Heart right ventricle (tissue), 16 donors: Measurements from ENCODE around the gene FAM171A1. TPM values are rescaled to one million over a fixed set of nuclear protein-coding genes. Genes with fewer than 3 reads are reported as not detected.
"Not testable (repeated sequence)": the region's sequence is repeated elsewhere in the genome, so short reads cannot be mapped to it uniquely, and the experiment has no call there.

ENCODE experiments used
- ATAC-seq, 8 donors: fragments of 200-7000 bp; cut with Tn5 transposase; one replicate each; pipeline ENCODE4 v1.9.1; 2020; ENCODE audit warnings: mild to moderate bottlenecking in 8 of 8, moderate library complexity in 8 of 8, moderate number of reproducible peaks in 1 of 8
- DNase-seq, 2 donors: peaks; one replicate each; pipeline ENCODE4 v3.0.0-alpha.2; 2020
- H3K27ac ChIP-seq, 10 donors: fragments of 200-600 bp; sonication (generic) in 2 of 10; one replicate each; pipeline versions ENCODE4 v1.5.0 to v1.8.0; 2020 to 2022; ENCODE audit warnings: mild to moderate bottlenecking in 3 of 10
- H3K27me3 ChIP-seq, 7 donors: fragments of 200-600 bp; one replicate each; pipeline ENCODE4 v1.8.0; 2021 to 2022; ENCODE audit warnings: mild to moderate bottlenecking in 2 of 7
- H3K36me3 ChIP-seq, 9 donors: fragments of 200-600 bp; sonication (generic) in 1 of 9; one replicate each; pipeline versions ENCODE4 v1.5.0 to v1.8.0; 2020 to 2022; ENCODE audit warnings: mild to moderate bottlenecking in 2 of 9
- H3K4me1 ChIP-seq, 9 donors: fragments of 200-600 bp; sonication (generic) in 1 of 9; one replicate each; pipeline versions ENCODE4 v1.5.0 to v1.8.0; 2020 to 2022; ENCODE audit warnings: mild to moderate bottlenecking in 4 of 9
- H3K4me3 ChIP-seq, 10 donors: fragments of 200-600 bp; sonication (generic) in 2 of 10; one replicate each; pipeline versions ENCODE4 v1.5.0 to v1.8.0; 2020 to 2022; ENCODE audit warnings: mild to moderate bottlenecking in 7 of 10, moderate library complexity in 2 of 10
- H3K9me3 ChIP-seq, 11 donors: fragments of 200-600 bp in 10 of 11; sonication (generic) in 2 of 11; one replicate each; pipeline versions ENCODE4 v1.5.0 to v1.8.0; 2013 to 2022; ENCODE audit warnings: mild to moderate bottlenecking in 2 of 11, control low read depth in 1 of 11, moderate library complexity in 1 of 11
- WGBS, 2 donors: extraction: QIAGEN DNeasy Blood & Tissue Kit; methylation state at CpG; one replicate each; pipeline ENCODE4 v1.1.7; 2013; ENCODE audit warnings: inconsistent platforms in 1 of 2; 5-methylcytosine and 5-hydroxymethylcytosine counted together
- intact Hi-C, 10 donors: fragments of 100-400 bp; cut with DNase I; formaldehyde crosslinking; loops; one replicate each; pipeline versions ENCODE4 v1.11.1 to v1.14.2; 2022
- polyA plus RNA-seq, 2 donors: library from polyadenylated mRNA; stranded (reverse); fragments of 200-250 nt; gene quantifications; one replicate each; pipeline ENCODE4 v1.2.3, GENCODE V29; 2013
- total RNA-seq, 10 donors: library from RNA; stranded (reverse); fragmentation: NEBNext Ultra II Directional in 3 of 10; extraction: Animal tissue kit (Norgen Biotek cat#: 25700) in 3 of 10; gene quantifications; one replicate each; pipeline versions ENCODE4 v1.2.1 to v1.2.4, GENCODE V29; 2021 to 2023
- TF ChIP-seq, protein P1 (sequence below), 9 donors: fragments of 200-600 bp; sonication (generic) in 2 of 9; IDR thresholded peaks; one replicate each; pipeline versions ENCODE4 v1.5.0 to v1.8.0; 2021 to 2022; ENCODE audit warnings: antibody characterized with exemption in 9 of 9, mild to moderate bottlenecking in 5 of 9, moderate library complexity in 1 of 9
- donor health status: Arrhythmogenic right ventricular cardiomyopathy.
- donor health status: ischemic (EF 13 %, LVEDD 7.1; RV severe dilation, severe dysfunction).
- donor health status: healthy with polysubstance abuse.
- donor health status: DM: no; HTN: yes; CAD: no.
- donor health status: DM: no; HTN: no; CAD: no.
- donor health status: ischemic (EF 25% LVEDD 6.9; RV normal size, moderate dysfunction).
- donor health status: ischemic (EF 25% LVEDD 5.7; RV mildly dilated, moderate dysfunction).
- donor health status: healthy.
- donor health status: DM: yes; HTN: yes; CAD: no.
- donor health status: Ischemic cardiomyopathy.
- donor health status: ischemic (EF 35%, LVEDD 5.7; RV mildly dilated, moderate dysfunction).
- donor health status: nonischemic (EF 11% LVEDD 7.7; RV severe dilation, severe dysfunction).
- donor health status: DM: yes; HTN: yes; CAD: no.
- donor health status: PGD.
- donor health status: ischemic (EF 29% LVEDD 5.4; RV normal size, mild dysfunction).
- donor health status: nonischemic (EF 23%, LVEDD 6.1; RV moderate dilation, normal function).

Gene FAM171A1
- total and polyA plus RNA-seq, 12 donors = 3.5 to 10.5 (median 6.8) TPM

DNA sequence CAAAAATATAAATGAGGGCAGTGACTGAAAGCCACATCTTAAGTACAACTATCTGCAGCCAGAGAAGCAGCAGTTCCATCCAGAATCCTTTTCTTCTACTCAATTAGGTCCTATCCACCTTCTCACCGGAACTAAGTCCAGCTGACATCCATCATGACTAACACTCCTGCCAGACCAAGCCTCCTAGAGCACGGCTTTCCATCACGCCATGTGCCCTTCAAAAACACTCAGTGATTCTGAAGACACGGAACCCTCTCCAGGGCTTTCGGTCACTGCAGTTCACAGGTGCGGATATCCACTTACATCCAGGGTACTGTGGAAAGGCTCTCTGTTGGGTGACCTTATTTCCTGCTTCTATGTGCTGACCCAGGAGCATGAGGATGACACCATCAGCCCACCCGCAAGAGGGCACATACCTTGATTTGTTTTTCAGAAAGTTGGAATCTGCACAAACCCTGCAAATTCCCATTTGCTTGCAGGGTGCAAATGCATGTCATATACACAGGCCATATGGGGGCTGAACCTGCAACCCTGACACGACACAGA is 64.3 kb downstream of the FAM171A1 start:
- Histone ChIP-seq H3K4me3 (no peak overlapping the region), H3K9me3 (no peaks in the 10 kb centered on the region), H3K27me3 (no peaks in the 10 kb centered on the region), H3K36me3 (no peaks in the 10 kb centered on the region), H3K4me1 (peaks cover 0 to 3% (median 0%) of the 10 kb centered on the region in 9 donors), H3K27ac (no peak overlapping the region)
- intact Hi-C loops = no loop called here
- WGBS, 2 donors = 89 to 91% methylated on average over 8 of the region's 8 CpGs
- DNase-seq (no peak), ATAC-seq (peak in 1 of 8 donors; percentile 31)
- TF ChIP-seq, protein P1, sequence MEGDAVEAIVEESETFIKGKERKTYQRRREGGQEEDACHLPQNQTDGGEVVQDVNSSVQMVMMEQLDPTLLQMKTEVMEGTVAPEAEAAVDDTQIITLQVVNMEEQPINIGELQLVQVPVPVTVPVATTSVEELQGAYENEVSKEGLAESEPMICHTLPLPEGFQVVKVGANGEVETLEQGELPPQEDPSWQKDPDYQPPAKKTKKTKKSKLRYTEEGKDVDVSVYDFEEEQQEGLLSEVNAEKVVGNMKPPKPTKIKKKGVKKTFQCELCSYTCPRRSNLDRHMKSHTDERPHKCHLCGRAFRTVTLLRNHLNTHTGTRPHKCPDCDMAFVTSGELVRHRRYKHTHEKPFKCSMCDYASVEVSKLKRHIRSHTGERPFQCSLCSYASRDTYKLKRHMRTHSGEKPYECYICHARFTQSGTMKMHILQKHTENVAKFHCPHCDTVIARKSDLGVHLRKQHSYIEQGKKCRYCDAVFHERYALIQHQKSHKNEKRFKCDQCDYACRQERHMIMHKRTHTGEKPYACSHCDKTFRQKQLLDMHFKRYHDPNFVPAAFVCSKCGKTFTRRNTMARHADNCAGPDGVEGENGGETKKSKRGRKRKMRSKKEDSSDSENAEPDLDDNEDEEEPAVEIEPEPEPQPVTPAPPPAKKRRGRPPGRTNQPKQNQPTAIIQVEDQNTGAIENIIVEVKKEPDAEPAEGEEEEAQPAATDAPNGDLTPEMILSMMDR (IDR thresholded peaks at IDR 0.05) = no peak

DNA sequence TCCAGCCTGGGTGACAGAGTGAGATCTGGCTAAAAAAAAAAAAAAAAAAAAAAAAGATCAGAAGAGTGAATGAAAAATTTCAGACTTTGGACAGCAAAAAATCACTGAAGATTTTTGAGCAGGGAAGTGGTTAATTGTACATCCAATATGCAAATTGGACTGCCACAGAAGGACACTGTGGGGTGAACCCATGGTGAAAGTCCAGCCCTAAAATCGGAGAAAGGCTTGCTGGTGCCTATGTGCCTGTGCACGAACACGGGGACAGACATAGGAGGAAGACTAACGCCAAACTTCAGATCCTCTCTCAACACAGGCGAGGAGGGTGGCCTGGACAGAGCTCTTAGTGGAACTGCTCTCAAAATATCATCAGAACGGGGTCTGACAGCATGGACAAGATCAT is 65.5 kb downstream of the FAM171A1 start:
- Histone ChIP-seq H3K9me3 (no peaks in the 10 kb centered on the region), H3K4me1 (peaks cover 0 to 7% (median 0%) of the 10 kb centered on the region in 9 donors), H3K27ac (no peak overlapping the region), H3K36me3 (no peaks in the 10 kb centered on the region), H3K4me3 (no peak overlapping the region), H3K27me3 (no peaks in the 10 kb centered on the region)
- ATAC-seq (no peak), DNase-seq (no peak)
- TF ChIP-seq, protein P1 (IDR thresholded peaks at IDR 0.05) = no peak
- intact Hi-C loops = no loop called here
- WGBS, 2 donors = 93 to 94% methylated on average over 6 of the region's 6 CpGs

DNA sequence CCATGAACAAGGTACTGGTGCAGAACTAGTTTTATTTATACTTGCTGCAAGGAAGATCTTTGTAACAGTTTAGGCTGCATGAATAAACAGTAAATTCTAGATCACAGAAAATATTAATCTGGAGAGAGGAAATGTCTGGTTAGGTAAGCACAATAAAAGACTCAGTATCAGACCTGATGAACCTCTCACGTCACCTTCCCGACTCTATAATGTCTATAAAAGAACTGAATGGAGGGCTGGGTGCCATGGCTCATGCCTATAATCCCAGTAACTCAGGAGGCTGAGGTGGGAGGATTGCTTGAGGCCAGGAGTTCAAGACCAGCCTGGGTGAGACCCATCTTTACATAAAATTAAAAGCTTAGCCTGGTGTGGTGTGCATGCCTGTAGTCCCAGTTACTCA is 65.9 kb downstream of the FAM171A1 start:
- TF ChIP-seq, protein P1 (IDR thresholded peaks at IDR 0.05) = no peak
- Histone ChIP-seq H3K4me3 (no peak overlapping the region), H3K9me3 (no peaks in the 10 kb centered on the region), H3K36me3 (no peaks in the 10 kb centered on the region), H3K4me1 (peaks cover 0 to 7% (median 0%) of the 10 kb centered on the region in 9 donors), H3K27ac (no peak overlapping the region), H3K27me3 (no peaks in the 10 kb centered on the region)
- intact Hi-C loops = no loop called here
- WGBS, 2 donors = 95% methylated on average over 2 of the region's 2 CpGs
- ATAC-seq (no peak), DNase-seq (no peak)

DNA sequence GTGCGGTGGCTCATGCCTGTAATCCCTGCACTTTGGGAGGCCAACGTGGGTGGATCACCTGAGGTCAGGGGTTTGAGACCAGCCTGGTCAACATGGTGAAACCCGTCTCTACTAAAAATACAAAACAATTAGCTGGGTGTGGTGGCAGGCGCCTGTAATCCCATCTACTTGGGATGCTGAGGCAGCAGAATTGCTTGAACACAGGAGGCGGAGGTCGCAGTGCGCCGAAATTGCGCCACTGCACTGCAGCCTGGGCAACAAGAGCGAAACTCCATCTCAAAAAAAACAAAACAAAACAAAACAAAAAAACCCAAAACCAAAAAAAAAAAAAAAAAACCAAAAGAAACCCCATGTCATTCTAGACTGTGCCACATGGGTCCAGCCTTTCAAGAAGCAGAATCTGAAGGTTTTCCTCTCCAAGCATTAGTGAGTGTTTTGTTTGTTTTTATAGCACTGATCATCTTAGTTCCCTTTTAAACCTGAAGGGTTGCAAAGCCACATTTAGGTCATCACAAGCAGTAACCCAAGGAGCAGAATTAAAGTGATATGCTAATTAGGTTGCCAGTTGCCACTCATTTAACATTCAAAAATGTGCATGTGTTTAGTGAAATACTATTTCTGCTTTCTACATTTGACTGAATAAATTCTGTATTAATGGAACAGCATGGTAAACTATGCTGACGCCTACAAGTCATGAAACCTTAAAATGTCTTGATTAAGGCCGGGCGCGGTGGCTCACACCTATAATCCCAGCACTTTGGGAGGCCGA is 68.7 kb downstream of the FAM171A1 start:
- intact Hi-C loops, H3K27me3 ChIP-seq, H3K36me3 ChIP-seq, H3K4me3 ChIP-seq, H3K4me1 ChIP-seq, H3K9me3 ChIP-seq, H3K27ac ChIP-seq, DNase-seq, ATAC-seq: not testable (repeated sequence)
- WGBS, 2 donors = 97 to 98% methylated on average over 15 of the region's 15 CpGs

DNA sequence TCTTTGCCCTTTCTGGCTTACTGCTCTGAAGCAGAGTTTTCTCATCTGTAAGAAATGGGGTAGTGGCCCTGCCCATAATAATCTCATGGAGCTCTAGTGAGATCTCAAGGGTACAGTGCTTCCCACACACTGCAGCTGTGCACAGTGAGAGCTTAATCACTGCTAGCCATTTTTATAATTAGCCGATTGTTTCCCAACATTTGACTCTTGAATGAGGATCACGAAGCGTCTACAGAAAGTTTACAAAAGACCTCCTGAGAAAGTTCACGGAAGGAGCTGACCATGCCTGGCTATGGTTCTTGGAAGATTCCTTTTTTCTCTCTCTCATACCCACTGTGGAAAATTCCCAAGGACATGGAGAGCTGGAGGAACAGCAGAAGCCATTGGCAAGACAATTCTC is 70.4 kb downstream of the FAM171A1 start:
- no peak overlapping the region for H3K4me3 ChIP-seq
- peak overlapping the region in 7 of 10 donors; percentile 24 to 62 (median 51) for H3K27ac ChIP-seq
- intact Hi-C loops = no loop called here
- TF ChIP-seq, protein P1 (IDR thresholded peaks at IDR 0.05) = no peak
- ATAC-seq (peak; percentile 74 to 94 (median 86)), DNase-seq (peak in 1 of 2 donors; percentile 27)
- H3K4me1 ChIP-seq = peaks cover 0 to 12% (median under 1%) of the 10 kb centered on the region in 9 donors
- no peaks in the 10 kb centered on the region for H3K36me3 ChIP-seq
- WGBS, 2 donors = 73 to 78% methylated on average over 4 of the region's 4 CpGs
- no peaks in the 10 kb centered on the region for H3K27me3 ChIP-seq
- no peaks in the 10 kb centered on the region for H3K9me3 ChIP-seq
